ENCODE data around the gene KRTAP10-11.
"Not testable (repeated sequence)": the region's sequence is repeated elsewhere in the genome, so short reads cannot be mapped to it uniquely, and the experiment has no call there.

KRTAP10-11 gene

DNA sequence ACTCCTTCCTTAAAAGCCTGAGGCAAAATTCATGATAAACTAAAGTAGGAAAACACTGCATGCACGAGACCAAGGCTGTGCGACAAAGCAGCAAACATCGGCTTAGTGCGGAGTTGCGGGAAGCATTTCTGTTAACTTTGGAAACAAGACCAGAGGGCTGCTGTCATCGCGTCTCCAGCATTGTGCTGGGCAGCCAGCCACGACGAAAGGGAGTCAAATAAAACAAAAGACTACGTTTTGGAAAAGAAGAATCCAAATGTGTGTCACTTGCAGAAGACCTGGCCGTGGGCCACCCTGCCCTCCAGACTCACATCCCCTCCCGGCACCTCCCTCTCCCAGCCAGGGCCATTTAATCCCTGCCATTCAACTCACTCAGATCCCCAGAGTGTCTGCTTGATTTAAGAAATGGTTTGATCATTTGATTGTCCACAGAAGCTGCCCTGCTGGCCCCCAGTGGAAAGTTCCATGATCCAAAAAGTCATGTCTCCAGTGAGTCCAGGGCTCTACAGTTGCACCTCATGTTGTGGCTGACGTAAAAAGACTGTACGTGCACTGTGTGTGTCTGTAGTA, 2.4 kb upstream of the KRTAP10-11 start:
- DNase-seq, result no peak

DNA sequence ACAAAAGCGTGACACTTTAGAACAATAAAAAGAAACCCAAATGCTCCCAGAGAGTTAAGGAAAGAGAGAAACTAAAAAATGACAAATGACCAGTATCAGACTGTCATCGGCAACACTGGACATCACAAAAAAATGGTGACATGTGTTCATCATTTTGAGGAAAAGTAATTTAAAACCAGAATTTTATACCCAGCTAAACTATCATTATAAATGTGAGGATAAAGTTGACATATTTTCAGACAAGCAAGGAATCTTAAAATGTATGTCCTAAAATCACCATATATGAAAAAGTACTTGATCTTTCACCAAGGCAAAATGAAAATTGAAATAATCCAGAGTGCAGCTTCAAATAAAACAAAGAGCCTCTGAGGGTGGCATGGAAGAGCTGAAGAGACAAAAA, 1.3 kb upstream of the KRTAP10-11 start:
- no peak for DNase-seq

DNA sequence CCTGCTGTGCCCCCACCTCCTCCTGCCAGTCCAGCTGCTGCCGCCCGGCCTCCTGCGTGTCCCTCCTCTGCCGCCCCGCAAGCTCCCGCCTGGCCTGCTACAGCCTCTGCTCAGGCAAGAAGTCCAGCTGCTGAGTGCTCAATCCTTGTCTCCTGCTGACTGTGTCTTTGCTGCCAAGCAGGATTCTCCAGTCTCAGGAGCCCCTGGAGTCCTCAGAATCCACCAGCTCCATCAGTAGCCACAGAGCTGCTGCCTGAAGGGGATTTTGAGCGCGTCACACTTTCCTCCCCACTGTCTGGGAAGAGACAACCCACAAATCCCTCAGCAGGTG, 973 bp downstream of the KRTAP10-11 start:
- DNase-seq, result no peak

DNA sequence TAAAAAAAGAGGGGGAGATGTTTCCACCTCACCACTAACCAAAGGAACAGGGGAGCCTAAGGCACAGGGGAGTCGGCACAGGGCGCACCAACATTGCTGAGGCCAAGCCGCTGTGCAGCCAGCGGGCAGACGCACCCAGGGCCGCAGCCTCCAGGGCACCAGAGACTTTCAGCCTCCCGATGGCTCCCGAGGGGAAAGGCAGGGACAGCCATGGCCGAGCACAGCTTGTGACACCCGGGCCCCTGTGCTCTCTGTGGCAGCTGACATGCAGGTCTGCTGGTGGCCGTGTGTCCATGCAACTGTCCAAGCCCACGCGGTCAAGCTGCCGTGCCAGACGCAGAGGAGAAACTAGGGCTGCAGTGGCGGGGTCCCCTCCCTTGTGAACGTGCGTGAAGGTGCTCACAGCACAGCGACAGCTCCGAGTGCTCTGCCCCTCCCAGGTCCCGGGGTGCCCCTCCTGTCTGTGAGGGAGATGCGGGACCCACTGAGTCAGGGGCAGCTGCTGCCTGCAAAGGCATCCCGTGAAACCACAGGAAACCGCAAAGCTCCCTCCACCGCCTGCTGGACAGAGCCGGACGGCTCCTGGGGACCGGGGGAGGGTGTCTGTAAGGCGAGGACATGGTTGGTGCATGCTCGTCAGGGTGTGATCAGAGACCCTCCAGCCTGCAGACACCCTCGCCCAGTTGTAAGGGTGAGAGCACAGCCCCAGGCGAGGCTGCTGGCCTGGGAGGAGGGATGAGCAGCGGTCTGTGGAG, 2.5 kb downstream of the KRTAP10-11 start:
- DNase-seq, result no peak

DNA sequence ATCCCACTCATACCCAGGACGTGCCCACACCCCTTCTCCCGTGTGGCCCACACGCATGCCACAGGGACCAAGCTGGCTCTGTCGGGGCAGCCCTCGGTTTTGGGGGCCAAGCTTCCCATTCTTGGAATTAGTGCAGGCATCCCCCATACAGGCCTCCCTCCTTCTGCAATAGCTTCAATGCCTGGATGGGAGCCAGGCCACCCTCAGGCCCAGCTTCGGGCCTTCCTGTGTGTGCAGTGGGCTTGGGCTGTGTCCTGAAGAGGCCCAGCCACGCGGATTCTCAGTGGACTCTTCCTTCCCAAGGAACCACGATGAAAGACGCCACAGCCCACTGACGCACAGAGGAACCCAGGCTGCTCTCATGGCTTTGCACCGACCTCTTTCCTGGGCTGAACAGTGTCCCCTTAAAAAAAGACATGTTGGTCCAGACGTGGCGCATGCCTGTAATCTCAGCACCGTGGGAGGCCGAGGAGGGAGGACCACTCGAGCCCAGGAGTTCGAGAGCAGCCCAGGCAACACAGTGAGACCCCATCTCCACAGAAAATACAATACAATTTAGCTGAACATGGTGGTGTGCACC, 3.4 kb downstream of the KRTAP10-11 start:
- DNase-seq, result no peak

DNA sequence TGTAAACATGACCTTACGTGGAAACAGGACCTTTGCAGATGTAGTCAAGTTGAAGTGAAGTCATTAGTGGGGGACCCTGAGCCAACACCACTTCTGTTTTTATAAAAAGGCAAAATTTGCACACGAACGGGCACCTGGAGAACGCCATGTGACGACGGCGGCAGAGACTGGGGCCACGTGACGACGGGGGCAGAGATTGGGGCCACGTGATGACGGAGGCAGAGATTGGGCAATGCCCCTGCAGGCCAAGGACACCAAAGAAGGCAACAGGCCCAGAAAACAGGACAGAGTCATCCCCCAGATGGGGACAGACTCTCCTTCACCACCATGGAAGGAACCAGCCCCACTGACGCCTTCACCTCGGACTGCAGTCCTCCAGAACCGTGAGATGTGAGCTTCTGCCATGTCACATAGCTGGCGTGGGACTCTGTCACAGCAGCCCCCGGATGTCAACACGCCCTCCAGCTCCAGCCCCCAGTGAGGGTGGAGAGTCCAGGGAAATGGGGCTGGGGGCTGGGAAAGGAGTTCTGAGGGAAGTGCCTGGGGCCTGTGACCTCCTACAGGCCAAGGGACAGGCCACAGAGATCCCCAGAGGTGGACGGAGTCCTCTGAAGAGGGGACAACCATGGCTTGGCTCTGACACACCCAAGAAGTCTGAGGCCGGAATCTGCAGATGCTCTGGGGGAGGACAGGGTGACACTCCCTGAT, 4.2 kb downstream of the KRTAP10-11 start:
- no peak for DNase-seq

DNA sequence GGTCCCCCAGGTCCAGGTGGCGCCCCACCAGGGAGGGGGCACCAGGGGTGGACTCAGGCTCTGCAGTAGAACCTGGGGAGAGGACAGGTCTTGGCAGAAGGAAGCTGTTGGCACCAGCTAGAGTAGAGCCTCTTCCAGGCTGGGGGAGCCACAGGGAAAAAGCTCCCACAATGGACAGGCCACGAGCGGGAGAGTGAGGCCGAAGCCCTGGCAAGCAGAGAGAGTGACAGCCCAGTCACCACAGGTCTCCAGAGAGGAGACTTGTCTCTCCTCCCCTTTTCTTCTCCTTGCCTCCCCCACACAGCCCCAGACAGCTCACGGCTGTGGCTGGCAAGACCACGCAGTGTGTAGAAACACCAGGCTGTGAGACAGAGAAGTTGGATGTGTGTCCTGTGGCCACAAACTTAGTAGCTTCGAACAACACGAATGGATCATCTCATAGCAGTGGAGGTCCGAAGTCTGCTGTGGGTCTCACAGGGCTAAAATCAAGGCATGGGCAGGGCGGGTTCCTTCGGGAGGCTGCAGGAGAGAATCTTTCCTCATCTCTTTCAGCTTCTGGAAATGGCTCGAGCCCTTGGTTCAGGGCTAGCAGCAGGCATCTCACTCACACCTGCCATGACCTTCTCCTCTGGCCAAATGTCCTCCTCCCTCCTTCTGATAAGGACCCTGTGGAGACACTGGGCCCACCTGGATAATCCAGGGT, 4.9 kb downstream of the KRTAP10-11 start:
- DNase-seq, result no peak

DNA sequence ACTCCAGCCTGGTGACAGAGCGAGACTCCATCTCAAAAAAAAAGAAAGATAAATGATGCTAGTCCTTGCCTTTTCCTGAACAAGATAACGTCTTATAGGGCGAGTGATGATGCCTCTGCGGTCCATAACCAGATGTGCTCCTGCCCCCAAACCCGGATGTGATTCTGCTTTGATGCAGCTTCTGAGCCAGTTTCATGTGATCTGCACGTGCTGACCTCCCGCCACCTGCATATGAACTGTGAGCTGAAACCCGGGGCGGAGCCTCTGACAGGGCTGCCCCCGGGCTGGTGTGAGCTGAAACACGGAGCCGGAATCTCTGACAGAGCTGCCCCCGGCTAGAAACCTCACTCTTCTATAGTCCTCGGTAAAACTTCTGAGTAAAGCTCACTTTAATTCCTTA, 6.9 kb downstream of the KRTAP10-11 start:
- DNase-seq, result no peak

DNA sequence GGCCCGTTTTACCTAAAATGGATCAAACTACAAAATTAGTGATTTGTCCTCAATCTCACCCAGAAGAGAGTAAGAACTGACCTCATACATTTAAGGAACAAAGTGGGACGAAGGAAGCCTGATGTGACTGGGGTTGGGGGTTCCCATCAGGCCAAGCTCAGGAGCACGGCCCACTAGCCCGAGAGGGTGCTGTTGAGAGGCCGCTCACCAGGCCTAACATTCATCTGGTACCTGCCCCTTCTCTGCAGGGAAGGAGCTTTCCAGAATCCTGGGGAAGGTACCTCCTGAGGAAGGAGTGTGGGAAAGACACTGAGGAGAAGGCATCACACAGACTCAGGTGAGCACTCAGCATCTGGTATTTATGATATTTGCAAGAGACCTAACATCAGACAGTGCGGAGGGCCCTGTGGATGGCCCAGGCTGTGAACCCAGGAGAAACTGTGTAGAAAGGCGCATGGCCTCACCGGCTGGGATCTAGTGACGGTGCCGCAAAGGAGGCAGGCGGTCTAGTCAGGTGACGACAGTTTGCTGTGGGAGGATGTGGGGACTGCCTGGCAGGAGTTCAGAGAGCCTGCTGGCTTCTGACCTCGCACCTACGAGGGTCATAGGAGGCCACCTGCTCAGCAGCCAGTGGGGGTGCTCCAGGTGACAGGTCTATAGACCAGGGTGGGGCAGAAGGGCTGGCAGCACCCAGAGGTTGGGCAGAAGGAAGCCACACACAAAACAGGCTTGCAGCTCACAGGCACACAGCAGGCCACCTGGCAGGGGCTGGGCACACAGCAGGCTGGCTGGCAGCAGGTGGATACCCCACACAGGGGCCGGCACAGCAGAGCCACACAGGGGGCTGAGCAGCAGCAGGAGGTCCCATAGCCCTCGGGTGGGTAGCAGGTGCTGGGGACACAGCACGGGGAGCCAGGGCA, 7.7 kb downstream of the KRTAP10-11 start:
- no peak for DNase-seq

DNA sequence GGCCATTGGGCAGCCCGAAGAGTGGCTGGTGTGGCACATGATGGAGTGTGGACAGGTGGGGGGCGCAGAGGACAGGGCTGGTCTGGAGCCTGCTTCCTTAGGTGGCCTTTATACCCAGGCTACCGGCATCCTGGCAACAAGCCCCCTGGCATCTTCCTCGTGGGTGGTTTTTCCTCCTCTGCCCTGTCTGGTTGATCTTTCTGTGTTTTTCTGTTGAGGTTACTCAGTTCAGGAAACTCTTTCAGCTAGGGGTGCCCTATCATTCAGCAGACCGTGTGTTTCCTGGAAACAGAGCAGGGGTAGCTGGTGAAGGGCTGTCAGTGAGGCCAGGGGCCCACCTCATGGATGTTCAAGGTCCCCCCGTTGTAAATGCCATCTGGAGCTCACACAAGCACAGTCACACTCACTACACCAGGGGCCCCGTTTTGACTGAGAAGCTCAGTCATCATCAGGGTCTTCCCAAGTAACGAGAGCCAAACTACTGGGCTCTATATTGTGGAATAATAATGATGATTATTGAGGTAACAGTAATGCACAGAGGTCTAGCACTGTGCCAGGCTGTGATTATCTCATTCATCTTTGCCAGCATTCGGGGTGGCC, 8.5 kb downstream of the KRTAP10-11 start, which contains the start of gene KRTAP12-4:
KRTAP12-4 (minus strand) TSS at position 84 of the 600 bp plus-strand sequence; CDS start at position 39, 45 bp downstream.
- no peak for DNase-seq

DNA sequence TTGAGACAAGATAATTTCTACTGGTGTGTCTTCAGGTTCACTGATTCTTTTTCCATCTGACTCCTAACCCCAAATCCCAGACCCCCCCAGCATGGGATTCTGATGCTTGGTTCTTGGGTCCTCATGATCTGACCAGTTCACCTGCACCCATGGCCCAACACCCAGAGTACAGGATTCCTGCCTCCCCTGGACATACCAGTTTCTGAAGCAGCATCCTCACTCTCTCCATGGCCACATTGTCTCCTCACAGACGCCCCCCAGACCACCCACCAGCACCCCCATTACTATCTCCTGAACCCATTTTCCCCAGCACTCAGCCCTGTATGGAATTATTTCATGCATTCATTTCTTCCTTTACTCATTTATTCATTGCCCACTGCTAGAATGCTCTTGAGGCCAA, 10.7 kb downstream of the KRTAP10-11 start:
- DNase-seq, result no peak

DNA sequence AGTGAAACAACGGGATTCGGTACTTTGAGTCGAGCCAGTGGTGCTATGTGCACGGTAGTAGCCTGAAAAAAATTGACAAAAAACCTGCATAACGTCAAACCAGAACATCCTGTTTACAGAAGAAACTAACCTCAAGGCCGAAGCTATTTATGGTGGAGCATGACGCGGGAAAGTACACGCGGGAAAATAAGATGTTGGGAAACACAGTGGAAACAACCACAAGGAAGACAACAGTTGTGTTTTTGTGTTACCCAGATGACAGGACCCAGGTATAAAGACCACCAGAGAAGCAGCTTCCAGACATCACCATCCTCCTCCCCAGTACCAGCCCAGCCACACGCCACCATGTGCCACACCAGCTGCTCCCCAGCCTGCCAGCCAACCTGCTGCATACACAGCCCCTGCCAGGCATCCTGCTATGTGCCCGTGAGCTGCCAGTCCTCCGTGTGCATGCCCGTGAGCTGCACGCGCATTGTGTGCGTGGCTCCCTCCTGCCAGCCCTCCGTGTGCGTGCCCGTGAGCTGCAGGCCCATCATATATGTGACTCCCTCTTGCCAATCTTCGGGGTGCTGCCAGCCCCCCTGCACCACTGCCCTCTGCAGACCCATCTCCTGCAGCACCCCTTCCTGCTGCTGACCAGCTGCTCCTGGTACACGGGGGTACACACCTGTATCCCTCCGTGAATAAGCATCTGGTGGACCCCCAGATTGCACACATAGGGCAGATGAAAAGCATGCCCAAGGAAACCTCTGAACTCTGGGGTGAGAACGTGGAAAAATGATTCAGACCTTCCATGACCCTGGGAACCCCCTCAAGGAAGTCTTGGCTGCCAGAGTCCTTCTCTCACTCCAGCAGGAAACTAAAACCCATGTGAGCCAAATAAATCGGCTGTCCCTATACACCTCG, 11.7 kb downstream of the KRTAP10-11 start, which contains the start of gene KRTAP12-3:
KRTAP12-3 (plus strand) TSS at position 298 of the 906 bp plus-strand sequence; CDS start at position 346, 48 bp downstream.
- no peak for DNase-seq

DNA sequence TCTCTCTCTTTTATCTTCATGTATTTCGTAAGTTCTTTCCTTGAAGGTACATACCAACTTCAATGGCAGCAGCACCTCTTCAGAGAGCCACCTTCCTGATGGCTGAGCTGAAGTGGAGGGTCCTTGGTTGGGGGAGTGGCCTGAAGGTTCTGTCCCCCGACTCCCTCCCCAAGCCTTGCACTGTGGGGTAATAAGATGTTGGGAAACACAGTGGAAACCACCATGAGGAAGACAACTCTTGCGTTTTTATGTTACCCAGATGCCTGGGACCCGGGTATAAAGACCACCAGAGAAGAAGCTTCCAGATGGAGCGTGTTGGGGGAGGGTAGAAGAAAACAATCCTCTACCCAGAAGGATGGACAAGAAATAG, 12.3 kb downstream of the KRTAP10-11 start:
- DNase-seq, result no peak

DNA sequence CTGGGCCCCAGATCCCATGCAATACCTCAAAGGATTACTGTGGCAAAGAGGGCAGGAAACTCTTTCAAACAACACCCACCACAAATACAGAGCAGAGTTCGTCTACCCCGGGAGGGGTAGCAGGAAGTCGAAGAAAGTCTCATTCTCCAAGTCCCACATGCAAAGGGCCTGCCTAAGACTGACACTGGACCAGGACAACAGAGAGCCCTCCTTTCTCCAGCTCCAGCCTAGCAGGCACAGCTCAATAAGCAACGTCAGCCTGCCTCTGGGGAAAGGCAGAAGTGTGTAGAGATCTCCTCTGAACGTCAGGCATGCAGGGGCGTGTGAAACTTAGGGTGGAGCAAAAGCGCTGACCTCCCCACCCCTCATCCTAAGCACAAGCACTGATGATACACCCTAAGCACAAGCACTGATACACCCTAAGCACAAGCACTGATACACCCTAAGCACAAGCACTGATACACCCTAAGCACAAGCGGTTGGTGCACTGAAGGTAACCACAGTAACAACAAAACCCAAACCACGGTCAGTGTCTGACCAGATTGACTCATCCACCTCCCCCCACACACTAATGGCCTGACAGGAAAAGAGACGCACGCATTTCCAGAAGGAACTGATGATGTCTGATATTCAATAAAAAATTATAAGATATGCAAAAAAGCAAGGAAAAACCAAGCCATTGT, 12.8 kb downstream of the KRTAP10-11 start:
- DNase-seq, result no peak

DNA sequence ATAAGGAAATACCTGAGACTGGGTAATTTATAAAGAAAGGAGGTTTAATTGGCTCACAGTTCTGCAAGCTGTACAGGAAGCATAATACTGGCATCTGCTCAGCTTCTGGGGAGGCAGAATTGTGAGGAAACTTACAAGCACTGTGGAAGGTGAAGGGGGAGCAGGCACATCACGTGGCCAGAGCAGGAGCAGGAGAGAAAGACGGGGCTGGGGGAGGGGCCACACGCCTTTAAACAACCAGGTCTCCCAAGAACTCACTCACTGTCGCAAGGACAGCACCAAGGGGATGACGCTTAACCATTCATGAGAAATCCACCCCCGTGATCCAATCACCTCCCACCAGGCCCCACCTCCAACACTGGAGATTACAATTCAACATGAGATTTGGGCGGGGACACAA, 15.4 kb downstream of the KRTAP10-11 start:
- not testable (repeated sequence) for DNase-seq

DNA sequence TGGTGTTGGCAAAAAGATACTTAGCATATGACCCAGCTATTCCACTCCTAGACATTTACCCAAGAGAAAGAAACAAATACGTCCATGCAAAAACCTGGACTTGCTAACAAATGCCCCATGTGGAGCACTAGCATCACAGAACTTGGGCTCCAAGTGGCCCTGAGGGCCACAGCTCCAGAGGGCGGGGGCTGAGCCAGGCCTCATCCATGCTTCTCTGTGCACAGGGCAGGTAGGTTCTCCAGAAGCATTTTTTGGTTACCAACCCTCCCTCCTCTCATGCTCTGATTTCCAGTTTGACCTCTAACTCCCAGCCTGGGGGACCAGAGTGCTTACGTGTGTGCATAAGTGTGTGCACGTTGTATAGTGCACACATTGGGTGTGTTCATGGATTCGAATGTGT, 18.5 kb downstream of the KRTAP10-11 start:
- no peak for DNase-seq

DNA sequence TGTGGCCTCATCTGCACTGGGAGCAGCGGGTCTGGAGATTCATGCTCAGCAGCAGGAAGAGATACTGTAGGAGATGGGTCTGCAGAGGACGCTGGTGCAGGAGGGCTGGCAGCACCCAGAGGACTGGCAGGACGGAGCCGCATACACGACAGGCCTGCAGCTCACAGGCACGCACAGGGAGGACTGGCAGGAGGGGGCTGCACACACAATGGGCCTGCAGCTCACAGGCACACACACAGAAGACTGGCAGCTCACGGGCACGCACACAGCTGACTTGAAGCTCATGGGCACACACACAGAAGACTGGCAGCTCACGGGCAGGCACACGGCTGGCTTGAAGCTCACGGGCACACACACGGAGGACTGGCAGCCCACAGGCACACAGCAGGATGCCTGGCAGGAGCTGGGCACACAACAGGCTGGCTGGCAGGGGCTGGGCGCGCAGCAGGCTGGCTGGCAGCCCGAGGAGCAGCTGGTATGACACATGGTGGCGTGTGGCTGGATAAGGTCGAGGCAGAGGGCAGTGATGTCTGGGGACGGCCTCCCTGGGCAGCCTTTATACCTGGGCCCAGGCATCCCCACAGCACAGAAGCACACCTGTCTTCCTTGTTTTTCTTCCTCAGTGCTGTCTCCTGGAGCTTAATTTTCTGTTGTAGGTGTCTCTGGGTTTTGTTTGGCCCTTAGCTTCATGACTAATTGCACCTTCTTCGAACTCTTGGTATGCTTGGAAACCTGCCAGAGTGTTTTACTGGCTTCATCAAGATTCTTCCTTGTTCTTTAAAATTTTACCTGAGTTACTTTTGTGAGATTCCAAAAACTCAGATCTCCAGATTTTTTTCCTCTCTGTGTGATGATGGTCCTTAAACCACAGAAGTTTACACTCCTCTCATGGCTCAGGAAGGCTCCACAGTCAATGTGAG, 20.4 kb downstream of the KRTAP10-11 start, which contains the start of gene KRTAP12-2:
KRTAP12-2 (minus strand) TSS at position 527 of the 920 bp plus-strand sequence; CDS start at position 486, 41 bp downstream.
- no peak for DNase-seq

DNA sequence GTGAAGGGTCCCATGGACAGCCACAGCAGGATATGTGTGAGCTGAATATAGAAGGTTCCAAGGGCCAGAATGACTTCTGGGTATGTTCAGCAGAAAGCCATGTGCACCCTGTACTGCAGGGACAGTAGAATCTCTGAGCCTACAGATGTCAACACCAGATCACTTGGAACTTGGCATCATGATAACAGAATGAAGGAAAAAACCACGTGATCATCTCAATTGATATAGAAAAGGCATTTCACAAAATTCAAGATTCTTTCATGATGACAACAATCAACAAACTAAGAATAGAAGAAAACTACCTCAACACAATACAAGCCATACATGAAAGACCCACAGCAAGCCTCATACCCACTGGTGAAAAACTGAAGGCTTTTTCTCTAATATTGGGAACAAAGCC, 21.4 kb downstream of the KRTAP10-11 start:
- no peak for DNase-seq
